ENCODE results near the gene DLG2.

DLG2 gene

GRCh38 chr11:83723999-83724398 lies 1903.1 kb downstream of the DLG2 start:
- peak; percentile 20 for DNase-seq

GRCh38 chr11:83722392-83723119 lies 1904.6 kb downstream of the DLG2 start:
- DNase-seq: no peak

- no peak for DNase-seq
Observed at GRCh38 chr11:83721263-83721662, 1905.9 kb downstream of the DLG2 start.

GRCh38 chr11:83720675-83721074 lies 1906.5 kb downstream of the DLG2 start:
- DNase-seq: no peak

DNA sequence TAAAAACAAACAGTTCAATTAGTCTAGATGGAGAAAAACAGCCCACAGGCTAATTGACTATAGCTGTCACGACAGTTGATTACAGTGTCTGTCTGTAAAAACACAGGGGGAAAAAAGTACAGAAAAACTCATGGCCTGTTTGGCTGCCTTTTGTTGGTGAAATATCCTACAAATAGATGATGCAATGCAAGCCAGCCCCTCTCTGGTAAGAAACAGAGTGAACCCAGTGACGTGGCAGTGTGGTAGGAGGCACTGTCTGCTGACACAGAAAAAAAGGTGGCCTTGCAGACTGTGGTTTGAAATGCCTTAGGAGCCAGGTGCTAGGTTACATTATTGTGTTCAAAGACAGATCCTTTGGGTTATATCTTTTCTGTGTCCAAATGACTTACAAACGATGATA lies 1909.6 kb downstream of the DLG2 start:
- no peak for DNase-seq

DNA sequence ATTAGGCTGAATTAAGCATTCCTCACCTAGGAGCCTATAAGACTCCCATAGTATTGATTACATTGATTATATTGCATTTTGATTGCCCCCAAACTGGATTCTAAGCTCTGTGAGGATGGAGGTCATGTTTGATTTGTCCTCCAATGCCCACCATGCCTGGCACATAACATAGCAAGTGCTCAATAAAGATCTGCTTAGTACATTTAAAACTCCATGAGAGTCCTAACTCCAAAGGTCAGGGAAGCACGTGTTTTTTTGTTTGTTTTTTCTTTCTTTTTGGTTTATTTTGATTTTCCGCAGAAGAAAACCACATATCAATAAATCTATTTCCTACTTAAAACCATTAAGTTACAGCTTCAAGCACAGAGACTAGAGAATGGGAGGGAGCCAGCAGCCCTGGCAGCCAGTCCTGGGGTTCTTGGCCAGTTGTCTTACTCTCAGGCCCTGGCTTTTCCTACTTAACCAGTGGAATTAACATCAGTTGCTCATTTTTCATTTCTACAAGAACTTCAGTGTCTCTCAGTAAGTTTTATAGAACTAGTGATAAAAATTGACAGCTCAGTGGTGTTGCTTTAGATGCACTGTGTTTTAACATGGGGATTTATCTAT lies 1911.1 kb downstream of the DLG2 start:
- no peak for DNase-seq

DNA sequence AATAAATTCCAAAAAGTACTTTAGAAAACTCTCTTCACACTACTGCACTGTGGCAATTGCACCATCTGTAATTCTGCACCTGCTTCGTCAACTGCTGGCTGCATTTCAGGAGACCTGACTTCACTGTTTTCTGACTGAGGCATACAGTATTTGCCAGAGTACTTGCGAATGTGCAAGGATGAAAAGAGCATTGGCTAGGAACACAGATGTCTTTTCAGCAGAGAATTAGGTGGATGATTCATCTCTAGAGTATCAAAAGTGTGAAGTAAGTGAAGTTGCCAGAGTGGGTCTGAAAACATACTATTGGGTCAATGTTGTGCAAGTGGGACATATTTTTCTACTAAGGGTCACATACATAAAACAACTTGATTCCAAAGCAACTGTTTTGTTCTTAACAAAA lies 1913.4 kb downstream of the DLG2 start:
- DNase-seq: no peak

GRCh38 chr11:83711106-83711527 lies 1916.0 kb downstream of the DLG2 start:
- DNase-seq: no peak

GRCh38 chr11:83709434-83709833 lies 1917.7 kb downstream of the DLG2 start:
- DNase-seq: no peak

DNA sequence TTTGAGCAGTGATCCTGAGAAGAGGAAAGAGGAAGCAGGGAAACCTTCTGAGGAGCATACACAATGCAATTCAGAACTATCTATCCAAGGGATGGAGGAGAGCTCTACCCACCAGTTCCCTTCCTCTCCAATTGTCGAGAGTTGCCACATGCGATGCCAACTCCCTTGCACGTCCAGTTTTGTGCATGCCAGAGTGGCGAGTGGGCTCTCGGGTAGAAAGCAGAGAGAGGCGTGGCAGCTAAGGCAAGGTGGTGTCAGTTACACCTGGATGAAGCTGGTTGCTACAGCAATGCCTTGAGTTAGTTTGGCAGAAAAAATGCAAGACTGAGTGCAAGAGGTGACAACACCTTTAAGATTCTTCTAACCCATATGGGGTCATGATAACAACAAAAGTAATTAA lies 1920.6 kb downstream of the DLG2 start:
- DNase-seq: no peak

GRCh38 chr11:83702796-83703195 lies 1924.3 kb downstream of the DLG2 start:
- no peak for DNase-seq

- no peak for DNase-seq
Observed at GRCh38 chr11:83697518-83697917, 1929.6 kb downstream of the DLG2 start.

DNA sequence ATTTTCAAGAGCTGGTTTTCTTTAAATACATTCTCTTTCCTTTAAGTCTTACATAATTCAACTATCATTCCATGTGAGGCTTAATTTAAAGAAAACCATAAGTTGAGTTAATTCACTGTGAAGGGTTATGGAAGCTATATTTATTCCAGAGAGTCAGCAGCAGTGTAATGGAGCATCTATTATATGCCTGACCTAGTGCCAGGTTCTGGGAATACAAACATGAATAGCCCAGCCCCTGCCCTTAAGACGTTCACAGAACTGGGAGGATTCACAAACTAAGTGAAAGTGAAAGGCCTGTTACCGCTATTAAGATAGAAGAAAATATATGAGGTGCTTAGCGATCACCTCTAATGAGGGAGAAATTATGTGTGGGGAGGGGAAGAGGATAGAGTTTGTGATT lies 1932.1 kb downstream of the DLG2 start:
- DNase-seq: no peak

DNA sequence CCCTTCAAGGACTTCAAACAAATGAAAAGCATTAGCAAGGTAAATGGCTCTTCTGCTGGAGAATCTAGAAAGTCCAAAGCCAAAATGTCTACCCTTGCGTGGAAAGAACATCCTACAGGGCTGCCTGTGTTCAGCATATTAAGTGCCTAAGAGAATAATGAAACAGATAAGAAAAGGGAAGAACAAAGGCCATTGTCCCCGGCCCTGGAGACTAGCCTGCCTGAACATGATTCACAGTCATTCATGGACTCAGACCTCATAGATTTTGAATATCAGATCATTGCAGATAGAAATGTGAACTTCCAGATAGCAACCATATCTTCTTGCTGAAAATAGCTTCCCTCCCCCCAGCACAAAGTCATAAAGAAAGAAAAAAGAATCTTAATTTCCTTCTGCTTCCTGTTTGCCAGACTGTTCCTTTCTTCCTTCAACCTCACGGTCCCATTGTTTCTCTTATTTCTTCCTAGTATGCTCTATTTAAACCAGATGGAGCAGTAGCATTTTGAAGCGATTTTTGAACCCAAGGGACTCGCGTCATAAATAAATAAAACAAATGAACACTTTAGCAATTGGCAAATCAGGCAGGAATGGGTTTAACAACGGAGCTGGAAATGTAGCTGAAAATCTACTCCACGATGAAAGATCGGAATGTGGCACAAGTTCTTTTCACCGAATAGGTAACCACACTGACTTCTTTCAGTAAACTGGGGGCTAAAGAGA lies 1932.8 kb downstream of the DLG2 start:
- no peak for DNase-seq

GRCh38 chr11:83693306-83693992 lies 1933.7 kb downstream of the DLG2 start:
- DNase-seq: no peak

- no peak for DNase-seq
Observed at GRCh38 chr11:83692675-83693074, 1934.5 kb downstream of the DLG2 start.

GRCh38 chr11:83691451-83691950 lies 1935.6 kb downstream of the DLG2 start:
- DNase-seq: no peak

GRCh38 chr11:83689144-83689780 lies 1937.9 kb downstream of the DLG2 start:
- no peak for DNase-seq

GRCh38 chr11:83687787-83688186 lies 1939.4 kb downstream of the DLG2 start:
- DNase-seq: no peak

- DNase-seq: no peak
Observed at GRCh38 chr11:83685730-83686129, 1941.4 kb downstream of the DLG2 start.

GRCh38 chr11:83684071-83684470 lies 1943.1 kb downstream of the DLG2 start:
- no peak for DNase-seq

DNA sequence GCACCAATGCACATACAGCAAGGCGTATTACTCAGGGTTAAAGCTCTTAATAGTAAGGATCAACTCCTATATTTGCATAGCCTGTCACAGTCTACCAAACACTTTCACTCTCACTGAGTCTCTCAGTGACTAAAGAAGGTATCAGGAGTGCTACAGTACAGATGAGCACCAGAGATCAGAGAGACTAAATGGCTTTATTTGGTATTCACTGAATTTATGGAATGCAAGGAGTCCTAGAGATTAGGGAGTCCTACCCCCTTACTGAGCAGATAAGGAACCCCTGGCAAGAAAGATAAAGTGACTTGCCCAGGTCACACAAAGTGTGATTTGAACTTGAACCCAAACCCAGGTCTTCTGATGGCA lies 1944.6 kb downstream of the DLG2 start:
- no peak for DNase-seq
